IgD-negative memory B cell (primary cell): ENCODE measurements around the gene PKD1. TPM values are rescaled to one million over a fixed set of nuclear protein-coding genes. Genes with fewer than 3 reads are reported as not detected.
"Not testable (repeated sequence)": the region's sequence is repeated elsewhere in the genome, so short reads cannot be mapped to it uniquely, and the experiment has no call there.

ENCODE experiments used
- H3K27ac Mint-ChIP-seq, 3 donors: one replicate each; pipeline ENCODE4 v1.8.0; 2020 to 2022; ENCODE audit warnings: mild to moderate bottlenecking in 3 of 3, mixed read lengths in 3 of 3, moderate library complexity in 1 of 3
- H3K27me3 Mint-ChIP-seq: one replicate; pipeline ENCODE4 v1.8.0; 2021; ENCODE audit warnings: mixed read lengths
- H3K36me3 Mint-ChIP-seq: one replicate; pipeline ENCODE4 v1.8.0; 2020; ENCODE audit warnings: mild to moderate bottlenecking, mixed read lengths
- H3K4me1 Mint-ChIP-seq, 3 donors: one replicate each; pipeline ENCODE4 v1.8.0; 2020 to 2022; ENCODE audit warnings: mixed read lengths in 3 of 3, mild to moderate bottlenecking in 1 of 3
- H3K4me3 Mint-ChIP-seq, 4 donors: one replicate each; pipeline ENCODE4 v1.8.0; 2020 to 2022; ENCODE audit warnings: mild to moderate bottlenecking in 4 of 4, mixed read lengths in 4 of 4, moderate library complexity in 3 of 4
- H3K9me3 Mint-ChIP-seq, 3 donors: one replicate each; pipeline ENCODE4 v1.8.0; 2020 to 2021; ENCODE audit warnings: mixed read lengths in 3 of 3, mild to moderate bottlenecking in 1 of 3
- polyA plus RNA-seq: library from polyadenylated mRNA; unstranded; fragments of 300-500 nt; fragmentation: Illumina TruSeq; gene quantifications from one replicate; pipeline ENCODE4 v1.2.3, GENCODE V29; 2021

Gene PKD1
- polyA plus RNA-seq, 1 donor from 2014 or later: 7.4 TPM

DNA sequence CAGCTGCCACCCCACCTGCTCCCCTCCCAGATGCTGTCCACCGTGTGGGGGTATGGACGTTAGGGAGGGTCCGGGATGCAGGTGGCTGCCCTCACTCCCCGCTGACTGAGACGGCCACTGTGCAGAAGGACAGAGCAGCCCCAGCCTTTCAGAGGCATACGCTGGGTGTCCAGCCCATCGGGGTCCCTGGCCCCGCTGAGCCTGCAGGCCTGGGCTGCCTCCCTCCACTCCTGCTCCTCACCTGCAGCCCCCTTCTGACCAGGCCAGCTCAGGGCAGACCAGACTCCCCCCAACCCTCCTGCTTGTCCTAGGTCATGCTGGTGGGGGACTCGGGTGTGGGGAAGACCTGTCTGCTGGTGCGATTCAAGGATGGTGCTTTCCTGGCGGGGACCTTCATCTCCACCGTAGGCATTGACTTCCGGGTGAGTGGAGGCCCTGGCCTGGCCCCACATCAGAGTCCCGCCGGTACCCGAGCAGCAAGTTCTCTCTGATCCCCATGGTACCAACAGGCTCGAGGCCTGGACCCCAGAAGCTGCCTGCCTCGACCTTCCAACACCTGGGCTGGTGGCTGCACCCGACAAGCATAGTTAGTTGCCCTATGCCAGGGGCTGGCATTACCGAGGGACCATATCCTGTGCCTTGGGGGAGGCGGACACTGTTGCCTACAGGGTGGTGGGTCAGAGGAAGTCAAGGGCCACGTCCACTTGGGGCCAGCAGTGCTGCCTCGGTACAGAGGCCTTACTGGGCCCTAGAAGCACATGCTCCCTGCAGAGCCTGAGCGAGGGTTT, 14.1 kb upstream of the PKD1 start:
- Mint-ChIP-seq H3K9me3 (no peaks in the 10 kb centered on the region), H3K4me1 (peaks cover 8 to 29% (median 25%) of the 10 kb centered on the region in 3 donors), H3K27me3 (no peaks in the 10 kb centered on the region), H3K36me3 (peaks cover 2% of the 10 kb centered on the region), H3K4me3 (peak overlapping the region; percentile 40 to 83 (median 59)), H3K27ac (peak overlapping the region in 2 of 3 donors; percentile 36 to 57)

DNA sequence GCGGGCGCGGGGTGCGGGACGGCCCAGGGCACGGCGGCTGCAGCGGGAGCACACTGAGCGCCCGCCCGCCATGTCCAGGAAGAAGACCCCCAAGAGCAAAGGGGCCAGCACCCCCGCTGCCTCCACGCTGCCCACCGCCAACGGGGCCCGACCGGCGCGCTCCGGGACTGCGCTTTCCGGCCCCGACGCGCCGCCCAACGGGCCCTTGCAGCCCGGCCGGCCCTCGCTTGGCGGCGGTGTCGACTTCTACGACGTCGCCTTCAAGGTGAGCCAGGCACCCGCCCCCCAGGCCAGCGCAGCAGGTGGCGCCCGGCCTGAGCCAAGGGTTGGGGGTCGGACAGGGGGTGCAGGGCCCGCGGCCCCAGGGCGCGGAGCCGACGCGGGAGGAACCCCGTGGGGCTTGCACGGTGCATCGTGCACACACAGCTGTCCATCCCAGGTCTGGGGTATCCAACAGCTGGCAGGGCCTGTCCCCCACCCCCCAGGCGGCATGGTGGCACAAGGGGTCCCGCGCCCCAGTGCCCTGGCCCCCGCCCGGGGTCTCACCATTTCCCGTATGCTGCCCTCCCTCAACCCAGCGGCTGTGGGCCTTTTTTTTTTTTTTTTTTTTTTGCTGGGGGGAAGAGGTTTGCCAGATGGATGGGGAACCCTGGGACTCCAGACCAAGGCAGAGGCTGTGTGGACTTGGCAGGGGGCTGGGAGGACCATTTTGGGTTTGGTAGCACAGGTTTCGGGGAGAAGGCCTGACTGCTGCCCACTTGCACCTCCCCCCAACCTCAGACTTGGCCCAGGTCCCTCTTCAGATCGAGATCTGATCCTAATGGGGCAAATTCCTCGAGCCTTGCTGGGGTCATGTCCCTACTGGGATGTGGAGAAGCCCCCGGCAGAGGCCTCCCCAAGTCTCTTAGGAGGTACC, 13.3 kb upstream of the PKD1 start:
- H3K4me3 Mint-ChIP-seq: peak overlapping the region; percentile 40 to 60 (median 51)
- peaks cover 8 to 25% (median 24%) of the 10 kb centered on the region in 3 donors for H3K4me1 Mint-ChIP-seq
- peaks cover 2% of the 10 kb centered on the region for H3K36me3 Mint-ChIP-seq
- H3K9me3 Mint-ChIP-seq: no peaks in the 10 kb centered on the region
- H3K27me3 Mint-ChIP-seq: no peaks in the 10 kb centered on the region
- no peak overlapping the region for H3K27ac Mint-ChIP-seq

DNA sequence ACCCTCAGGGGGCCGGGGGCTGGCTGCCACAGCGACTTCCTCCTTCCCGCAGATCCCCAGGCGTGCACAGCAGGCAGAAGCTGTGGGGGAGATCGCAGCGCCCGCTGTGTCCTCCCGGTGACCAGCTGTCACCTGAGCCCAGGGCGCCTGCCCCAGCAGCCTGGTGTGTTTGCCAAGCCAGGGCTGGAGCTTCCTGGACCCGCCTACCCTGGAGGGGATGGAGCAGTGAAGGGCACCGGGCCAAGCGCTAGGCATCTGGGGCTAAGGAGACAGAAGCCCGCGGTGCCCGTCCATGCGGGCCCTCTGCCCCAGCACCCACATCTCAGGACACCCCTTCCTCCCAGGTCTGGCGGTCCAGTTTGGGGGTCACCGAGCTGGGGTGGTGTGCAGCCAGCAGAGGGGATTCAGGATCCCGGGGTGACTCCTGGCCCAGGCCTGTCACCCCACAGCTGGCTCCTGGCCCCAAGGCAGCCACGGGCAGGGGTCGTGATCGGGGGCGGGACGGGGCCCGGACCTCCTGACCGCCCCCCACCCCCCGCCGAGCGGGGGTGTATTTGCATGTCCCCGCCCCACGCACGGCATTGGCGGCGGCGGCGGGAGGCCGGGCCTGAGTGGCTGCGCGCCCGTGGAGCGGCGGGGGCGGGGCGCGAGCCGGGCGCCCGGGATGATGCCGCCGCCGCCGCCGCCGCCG, 12.4 kb upstream of the PKD1 start, which contains the start of gene RAB26:
TSS of gene RAB26 (plus strand) at position 645 of the 691 bp plus-strand sequence. CDS start 159 bp downstream, outside the sequence.
- Mint-ChIP-seq H3K36me3 (peaks cover 2% of the 10 kb centered on the region), H3K9me3 (no peaks in the 10 kb centered on the region), H3K27ac (no peak within 1 kb of the TSS), H3K4me1 (peaks cover 4 to 19% (median 18%) of the 10 kb centered on the region in 3 donors), H3K4me3 (peak within 1 kb of the TSS; percentile 40 to 64 (median 62)), H3K27me3 (no peaks in the 10 kb centered on the region)

DNA sequence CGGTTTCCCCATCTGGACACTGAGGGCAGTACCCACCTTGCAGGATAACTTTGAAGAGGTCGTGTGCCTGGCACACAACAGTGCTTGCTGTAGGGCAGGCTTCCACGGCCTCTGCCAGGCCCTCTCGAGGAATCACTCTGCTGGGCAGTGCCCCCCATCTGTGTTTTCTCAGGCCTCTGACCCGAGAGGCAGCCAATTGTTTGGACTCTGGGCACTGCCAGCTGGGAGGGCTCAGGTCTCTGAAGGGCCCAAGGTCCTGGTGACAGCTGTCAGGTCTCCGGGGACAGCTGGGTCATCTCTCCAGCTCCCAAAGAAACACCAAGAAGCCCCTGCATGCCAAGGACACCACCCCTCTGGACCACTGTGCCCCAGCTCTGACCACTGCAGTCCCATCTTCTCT, 11.7 kb upstream of the PKD1 start:
- Mint-ChIP-seq H3K4me1 (peaks cover 4 to 17% (median 17%) of the 10 kb centered on the region in 3 donors), H3K27me3 (no peaks in the 10 kb centered on the region), H3K9me3 (no peaks in the 10 kb centered on the region), H3K27ac (peak overlapping the region in 1 of 3 donors; percentile 62), H3K36me3 (peaks cover 2% of the 10 kb centered on the region), H3K4me3 (peak overlapping the region; percentile 65 to 81 (median 69))

DNA sequence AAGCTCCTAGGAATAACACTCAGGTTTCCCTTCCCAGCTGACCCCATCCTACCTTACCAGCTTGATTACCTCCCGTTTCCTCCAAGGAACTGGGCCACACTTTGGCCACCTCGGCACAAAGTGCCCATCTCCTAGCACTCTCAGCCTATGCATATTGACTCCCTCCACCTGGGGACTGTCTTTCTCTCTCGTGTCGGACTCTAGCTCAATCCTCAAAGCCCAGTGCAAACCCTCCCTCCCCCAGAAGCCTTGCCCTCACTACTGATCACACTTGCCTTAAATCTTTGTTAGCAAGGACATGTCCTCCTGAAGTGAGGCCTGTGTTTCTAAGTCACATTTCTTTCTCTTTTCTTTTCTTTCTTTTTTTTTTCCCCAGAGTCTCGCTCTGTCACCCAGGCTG, 10.1 kb upstream of the PKD1 start:
- Mint-ChIP-seq H3K27me3 (no peaks in the 10 kb centered on the region), H3K4me1 (peaks cover under 1 to 8% (median 6%) of the 10 kb centered on the region in 3 donors), H3K4me3 (peak overlapping the region in 1 of 4 donors; percentile 57), H3K9me3 (no peaks in the 10 kb centered on the region), H3K27ac (peak overlapping the region in 1 of 3 donors; percentile 23), H3K36me3 (no peaks in the 10 kb centered on the region)

DNA sequence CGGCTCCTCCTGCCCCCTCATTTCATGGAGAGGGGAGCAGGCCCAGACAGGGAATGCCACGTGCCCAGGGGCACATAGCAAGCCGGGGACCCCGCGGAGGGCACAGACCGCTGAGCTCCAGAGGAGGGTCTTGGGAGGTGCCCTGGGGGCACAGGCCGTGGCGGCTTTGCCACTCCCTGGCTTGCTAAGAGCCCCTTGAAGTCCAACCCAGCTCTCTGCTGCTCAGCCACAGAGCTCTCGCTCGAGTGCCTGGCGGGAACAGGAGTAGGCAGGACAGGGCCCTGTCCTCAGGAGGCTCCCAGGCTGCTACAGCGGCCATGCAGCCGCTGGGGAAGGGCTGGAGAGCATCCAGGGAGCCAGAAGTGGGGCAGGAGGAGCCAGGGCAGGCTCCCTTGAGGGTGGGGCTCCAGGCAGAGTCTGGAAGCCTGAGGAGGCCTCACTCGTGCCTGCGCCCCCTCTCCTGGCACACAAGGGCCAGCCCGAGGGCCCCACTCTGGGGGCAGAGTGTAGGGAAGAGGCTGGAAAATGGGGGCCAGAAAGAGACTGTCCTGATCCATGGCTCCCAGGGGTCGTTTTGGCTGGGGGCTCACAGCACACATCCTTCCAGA, 8.3 kb upstream of the PKD1 start:
- Mint-ChIP-seq H3K27ac (no peak overlapping the region), H3K9me3 (no peaks in the 10 kb centered on the region), H3K4me1 (peaks cover 2 to 7% (median 4%) of the 10 kb centered on the region in 3 donors), H3K27me3 (no peaks in the 10 kb centered on the region), H3K4me3 (no peak overlapping the region), H3K36me3 (no peaks in the 10 kb centered on the region)

DNA sequence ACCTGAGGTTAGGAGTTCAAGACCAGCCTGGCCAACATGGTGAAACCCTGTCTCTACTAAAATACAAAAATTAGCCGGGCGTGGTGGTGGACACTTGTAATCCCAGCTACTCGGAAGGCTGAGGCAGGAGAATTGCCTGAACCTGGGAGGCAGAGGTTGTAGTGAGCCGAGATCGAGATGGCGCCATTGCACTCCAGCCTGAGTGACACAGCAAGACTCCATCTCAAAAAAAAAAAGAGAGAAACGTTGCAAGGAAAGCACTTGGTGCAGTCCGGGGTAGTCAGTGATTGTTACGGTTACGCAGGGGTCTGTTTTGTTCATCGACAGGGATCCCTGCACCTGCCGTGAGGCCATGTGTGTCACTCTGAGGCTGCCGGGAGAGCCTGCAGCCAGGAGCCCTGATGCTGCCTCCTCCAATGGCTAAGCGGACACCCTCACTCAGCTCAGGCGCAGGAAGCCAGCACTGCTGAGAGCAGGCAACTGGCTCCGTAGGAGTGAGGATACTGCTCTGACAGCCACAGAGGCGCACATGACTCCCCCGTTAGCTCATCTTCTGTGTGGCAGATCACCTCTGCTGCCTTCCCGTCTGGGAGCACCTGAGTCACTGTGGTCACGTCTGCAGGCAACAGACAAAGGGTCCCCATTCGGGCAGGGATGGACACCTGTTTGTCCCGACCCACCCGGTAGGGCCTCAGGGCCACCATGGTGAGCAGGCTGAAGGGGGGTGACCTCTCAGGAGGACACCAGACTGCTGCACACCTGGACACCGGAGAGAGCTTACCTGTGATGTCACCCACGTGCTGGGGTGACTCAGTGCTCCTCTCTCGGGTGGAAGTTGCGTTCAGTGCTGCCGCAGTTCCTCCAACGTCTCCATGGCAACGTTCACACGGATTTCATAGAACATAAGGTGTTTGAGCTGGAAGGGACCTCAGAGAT, 7.5 kb upstream of the PKD1 start:
- Mint-ChIP-seq H3K27ac (no peak overlapping the region), H3K9me3 (no peaks in the 10 kb centered on the region), H3K27me3 (no peaks in the 10 kb centered on the region), H3K36me3 (peaks cover 2% of the 10 kb centered on the region), H3K4me3 (no peak overlapping the region), H3K4me1 (peaks cover 2 to 7% (median 4%) of the 10 kb centered on the region in 3 donors)

DNA sequence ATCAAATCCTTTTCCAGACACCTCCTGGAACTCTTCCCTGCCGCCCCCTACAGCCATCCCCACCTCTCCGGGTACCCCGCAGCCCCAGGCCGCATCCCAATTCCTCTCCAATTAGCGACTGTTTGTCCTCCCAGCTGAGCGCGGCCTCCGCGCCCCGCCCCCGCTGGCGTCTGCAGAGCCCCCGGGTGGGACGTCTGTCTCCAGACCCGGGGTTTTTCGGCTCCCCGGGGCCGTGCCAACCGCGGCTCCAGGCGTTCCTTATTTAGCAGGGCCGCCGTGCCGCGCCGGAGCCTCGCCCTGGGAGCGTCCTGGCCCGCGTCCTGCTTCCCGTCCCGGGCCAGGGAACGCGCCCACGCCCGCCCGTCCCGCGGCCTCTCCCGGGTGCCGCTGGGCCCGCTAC, 627 bp downstream of the PKD1 start:
- peak overlapping the region in 2 of 4 donors; percentile 74 to 80 for H3K4me3 Mint-ChIP-seq
- not testable (repeated sequence) for H3K27me3 Mint-ChIP-seq, H3K4me1 Mint-ChIP-seq, H3K27ac Mint-ChIP-seq, H3K36me3 Mint-ChIP-seq, H3K9me3 Mint-ChIP-seq

DNA sequence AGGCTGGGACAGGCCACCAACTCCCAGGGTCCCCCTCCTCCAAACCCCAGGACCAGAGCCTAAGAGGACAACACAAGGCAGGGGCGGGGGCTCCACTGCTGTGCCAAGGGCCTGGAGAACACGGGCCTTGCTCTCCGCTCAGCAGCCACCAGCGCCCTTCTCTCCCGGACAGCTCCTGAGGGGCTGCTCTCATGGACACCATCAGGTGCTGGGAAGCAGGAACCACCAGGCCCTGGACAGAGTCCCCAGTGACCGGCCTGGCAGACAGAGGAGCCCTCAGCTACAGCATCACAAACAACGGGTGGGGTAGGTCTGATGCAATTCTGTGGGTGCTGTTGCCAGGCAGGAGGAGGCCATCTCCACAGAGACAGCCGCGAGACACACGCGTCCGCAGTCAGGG, 1.9 kb downstream of the PKD1 start:
- H3K27me3 Mint-ChIP-seq, H3K27ac Mint-ChIP-seq, H3K4me3 Mint-ChIP-seq, H3K36me3 Mint-ChIP-seq, H3K4me1 Mint-ChIP-seq, H3K9me3 Mint-ChIP-seq: not testable (repeated sequence)

DNA sequence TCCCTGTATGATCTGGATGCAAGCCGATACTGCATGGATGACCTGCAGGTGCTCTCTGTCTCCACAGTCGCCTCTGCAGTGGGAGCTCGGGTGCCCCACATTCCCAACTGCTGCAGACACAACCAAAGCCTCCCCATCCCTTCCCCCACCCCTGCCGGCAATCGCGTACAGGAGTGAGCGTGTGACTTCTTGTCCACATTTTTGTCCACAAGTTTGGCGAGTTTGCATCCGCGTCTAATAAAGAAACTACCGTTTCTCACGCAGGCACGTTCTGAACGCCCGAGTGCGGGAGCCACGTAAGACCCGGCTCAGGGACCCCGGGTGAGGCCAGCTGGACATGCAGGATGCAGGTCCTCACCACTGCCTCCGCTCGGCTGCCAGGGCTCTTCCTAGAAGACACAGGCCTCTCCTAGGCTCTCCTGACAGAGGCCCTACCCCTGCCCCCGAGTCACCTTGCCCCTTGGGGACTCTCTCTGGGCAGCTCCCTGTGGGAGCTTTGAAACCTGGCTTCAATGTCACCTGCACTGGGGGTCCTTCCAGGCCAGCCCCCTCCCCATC, 5.7 kb downstream of the PKD1 start:
- H3K4me3 Mint-ChIP-seq, H3K9me3 Mint-ChIP-seq, H3K27ac Mint-ChIP-seq, H3K27me3 Mint-ChIP-seq, H3K36me3 Mint-ChIP-seq: not testable (repeated sequence)
- H3K4me1 Mint-ChIP-seq: peaks cover 5 to 11% (median 8%) of the 10 kb centered on the region in 3 donors

DNA sequence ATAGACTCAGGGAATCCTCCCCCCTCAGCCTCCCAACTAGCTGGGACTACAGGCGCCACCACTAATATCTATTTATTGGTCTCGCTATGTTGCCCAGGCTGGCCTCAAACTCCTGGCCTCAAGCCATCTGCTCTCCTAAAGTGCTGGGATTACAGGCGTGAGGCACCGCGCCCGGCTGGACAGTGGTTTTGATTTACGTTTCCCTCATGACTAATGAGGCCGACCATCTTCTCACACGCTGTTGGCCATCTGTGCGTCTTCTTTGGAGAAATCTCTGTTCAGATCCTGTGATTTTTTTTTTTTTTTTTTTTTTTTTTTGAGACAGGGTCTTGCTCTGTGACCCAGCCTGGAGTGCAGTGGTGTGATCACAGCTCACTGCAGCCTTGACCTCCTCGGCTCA, 6.4 kb downstream of the PKD1 start:
- H3K4me3 Mint-ChIP-seq, H3K36me3 Mint-ChIP-seq: not testable (repeated sequence)

DNA sequence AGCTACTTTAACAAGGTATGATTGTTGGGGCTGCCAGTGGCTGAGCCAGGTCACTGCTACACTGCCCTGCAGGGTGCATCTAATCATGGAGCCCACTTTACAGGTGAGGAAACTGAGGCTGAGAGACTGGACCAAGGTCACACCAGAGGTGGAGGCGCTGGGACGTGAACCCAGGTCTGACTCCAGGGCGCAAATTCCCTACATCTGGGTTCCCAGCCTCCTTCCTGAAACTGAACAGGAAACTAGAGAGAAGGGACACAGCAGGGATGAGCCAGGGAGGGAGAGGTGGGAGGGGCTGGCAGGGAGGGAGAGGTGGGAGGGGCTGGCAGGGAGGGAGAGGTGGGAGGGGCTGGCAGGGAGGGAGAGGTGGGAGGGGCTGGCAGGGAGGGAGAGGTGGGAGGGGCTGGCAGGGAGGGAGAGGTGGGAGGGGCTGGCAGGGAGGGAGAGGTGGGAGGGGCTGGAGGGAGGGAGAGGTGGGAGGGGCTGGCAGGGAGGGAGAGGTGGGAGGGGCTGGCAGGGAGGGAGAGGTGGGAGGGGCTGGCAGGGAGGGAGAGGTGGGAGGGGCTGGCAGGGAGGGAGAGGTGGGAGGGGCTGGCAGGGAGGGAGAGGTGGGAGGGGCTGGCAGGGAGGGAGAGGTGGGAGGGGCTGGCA, 7.9 kb downstream of the PKD1 start:
- H3K27me3 Mint-ChIP-seq, H3K27ac Mint-ChIP-seq, H3K36me3 Mint-ChIP-seq, H3K4me3 Mint-ChIP-seq, H3K9me3 Mint-ChIP-seq: not testable (repeated sequence)
- peaks cover 5 to 11% (median 8%) of the 10 kb centered on the region in 3 donors for H3K4me1 Mint-ChIP-seq

More for the DNA sequence above, 6.4 kb downstream of the PKD1 start:
- not testable (repeated sequence) for H3K27ac Mint-ChIP-seq, H3K9me3 Mint-ChIP-seq, H3K27me3 Mint-ChIP-seq
- H3K4me1 Mint-ChIP-seq: peaks cover 5 to 11% (median 8%) of the 10 kb centered on the region in 3 donors

DNA sequence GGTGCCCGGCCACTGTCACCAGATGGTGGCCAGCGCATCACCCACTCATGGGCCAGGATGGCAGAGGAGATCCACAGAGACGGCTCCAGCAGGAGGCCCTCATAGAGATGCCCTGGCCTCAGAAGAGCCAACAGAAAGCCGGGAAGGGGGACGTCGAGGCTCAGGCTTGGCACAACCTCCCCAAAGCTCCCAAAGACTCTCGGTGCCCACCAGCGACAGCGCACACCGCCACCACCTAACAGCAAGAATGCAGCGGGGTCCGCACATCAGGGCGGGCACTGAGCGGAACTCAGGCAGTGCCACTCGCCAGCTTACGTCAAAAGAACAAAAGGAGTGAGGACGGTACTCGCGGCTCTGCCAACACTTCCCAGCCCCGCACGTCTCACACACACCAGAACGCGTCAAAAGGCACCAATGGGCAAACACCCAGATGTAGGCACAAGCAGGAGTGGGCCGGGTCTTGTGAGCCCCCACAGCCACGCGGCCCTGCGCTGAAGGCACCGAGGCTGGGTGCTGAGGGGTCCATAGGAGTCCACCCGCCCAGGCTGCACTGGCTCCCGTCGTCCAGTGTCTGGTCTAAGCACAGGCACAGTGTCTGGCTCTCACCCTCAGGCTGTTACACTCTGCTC, 8.7 kb downstream of the PKD1 start:
- peak overlapping the region in 2 of 4 donors; percentile 43 to 75 for H3K4me3 Mint-ChIP-seq
- not testable (repeated sequence) for H3K36me3 Mint-ChIP-seq

More for the DNA sequence above, 8.7 kb downstream of the PKD1 start:
- H3K9me3 Mint-ChIP-seq, H3K27me3 Mint-ChIP-seq: not testable (repeated sequence)
- Mint-ChIP-seq H3K4me1 (peaks cover 5 to 11% (median 8%) of the 10 kb centered on the region in 3 donors), H3K27ac (peak overlapping the region in 2 of 3 donors; percentile 56 to 86)
